ENCODE data around the gene RALGAPA2.

- TF ChIP-seq YY1 (IDR thresholded peaks at IDR 0.05; ENCODE audit: insufficient read depth, insufficient read length): no peak
- TF ChIP-seq ZNF274 (IDR thresholded peaks at IDR 0.05; ENCODE audit: low read depth, low read length): no peak
Measured at GRCh38 chr20:20521736-20522135, 190.7 kb downstream of the RALGAPA2 start.

Measured in NT2/D1 (cell line).